ENCODE data around the gene ARRDC3. TPM values are rescaled to one million over a fixed set of nuclear protein-coding genes. Genes with fewer than 3 reads are reported as not detected.

The ARRDC3 gene
- total and polyA plus RNA-seq, 2 of the 8 experiments (the other 6 are each of a cell fraction or from before 2014, with no cell fraction given) = 2.9 to 5.7 TPM

DNA sequence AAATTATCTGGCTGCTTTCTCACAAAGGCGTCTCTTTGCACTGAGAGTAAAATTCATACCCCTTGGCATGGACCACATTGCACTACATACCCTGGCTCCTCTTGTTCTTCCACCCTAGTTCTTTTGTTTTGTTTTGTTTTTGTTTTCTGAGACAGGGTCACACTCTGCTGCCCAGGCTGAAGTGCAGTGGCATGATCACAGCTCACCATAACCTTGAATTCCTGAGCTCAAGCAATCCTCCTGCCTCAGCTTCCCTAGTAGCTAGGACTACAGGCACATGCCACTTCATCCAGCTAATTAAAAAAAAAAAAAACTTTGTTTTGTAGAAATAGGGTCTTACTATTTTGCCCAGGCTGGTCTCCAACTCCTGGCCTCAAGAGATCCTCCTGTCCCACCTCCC lies 51.4 kb downstream of the ARRDC3 start:
- no peak overlapping the region for H4K5ac ChIP-seq (ENCODE audit: insufficient read length, low read depth, low read length)
- no peak overlapping the region for H3K18ac ChIP-seq (ENCODE audit: extremely low read depth, low read length)
- H3K4me3 ChIP-seq (ENCODE audit: extremely low read depth in 1 of 4, insufficient read depth in 2 of 4, low read depth in 3 of 4, low read length in 4 of 4) = no peak overlapping the region
- ChIA-PET POLR2A (ENCODE audit: partially characterized antibody) (interaction anchor here (0.7 to 1.1 kb wide), 4 partner anchors 8 to 52 kb away, joined by 3 to 6 read pairs (median 4); partner anchors contain the start of gene ARRDC3), CTCF (ENCODE audit: partially characterized antibody) (interaction anchor here (0.6 to 1.0 kb wide), 2 partner anchors 30 to 54 kb away, joined by 3 to 8 read pairs; no protein-coding TSS in a partner anchor)
- no peak overlapping the region for H2BK15ac ChIP-seq (ENCODE audit: low read length)
- H3K9me3 ChIP-seq (ENCODE audit: insufficient read depth in 2 of 2, low read depth in 1 of 2, low read length in 1 of 2) = no peaks in the 10 kb centered on the region
- no peak overlapping the region for H3K56ac ChIP-seq (replicated peaks; ENCODE audit: insufficient read length, low read depth, low read length)
- no peak overlapping the region for H3K14ac ChIP-seq (ENCODE audit: insufficient read length)
- no peak for DNase-seq (ENCODE audit: low read depth in 1 of 2, low spot score in 2 of 2)
- H3K4ac ChIP-seq (replicated peaks; ENCODE audit: insufficient read length, low read depth, low read length) = no peak overlapping the region
- TF ChIP-seq CEBPB (IDR thresholded peaks at IDR 0.05; ENCODE audit: low read depth, low read length) (no peak), KDM1A (IDR thresholded peaks at IDR 0.05; ENCODE audit: borderline replicate concordance, low read length) (no peak), BACH1 (IDR thresholded peaks at IDR 0.05; ENCODE audit: low read length) (no peak), CHD1 (IDR thresholded peaks at IDR 0.05; ENCODE audit: low read depth, low read length) (no peak), MAFK (IDR thresholded peaks at IDR 0.05; ENCODE audit: low read depth, low read length) (no peak), BRCA1 (IDR thresholded peaks at IDR 0.05; ENCODE audit: low read depth, low read length) (no peak), JUN (IDR thresholded peaks at IDR 0.05; ENCODE audit: low read depth, low read length) (no peak), GABPA (IDR thresholded peaks at IDR 0.05; ENCODE audit: borderline replicate concordance, insufficient read depth, low read length) (no peak), SRF (IDR thresholded peaks at IDR 0.05; ENCODE audit: low read depth, low read length) (no peak), YY1 (IDR thresholded peaks at IDR 0.05; ENCODE audit: low read depth, low read length) (no peak), POLR2AphosphoS5 (IDR thresholded peaks at IDR 0.05; ENCODE audit: low read depth, low read length) (no peak), TAF7 (optimal IDR thresholded peaks at IDR 0.05; ENCODE audit: borderline replicate concordance, low read depth, low read length) (no peak), PHF8 (conservative IDR thresholded peaks at IDR 0.05; ENCODE audit: low read depth, low read length) (no peak), SP2 (IDR thresholded peaks at IDR 0.05; ENCODE audit: low read length) (no peak), HDAC6 (IDR thresholded peaks at IDR 0.05; ENCODE audit: low read depth, low read length) (no peak), SP4 (IDR thresholded peaks at IDR 0.05; ENCODE audit: low read length) (no peak)
- H3K36me3 ChIP-seq (ENCODE audit: control insufficient read depth in 2 of 4, insufficient read depth in 4 of 4, low read length in 3 of 4) = no peaks in the 10 kb centered on the region
- no peak overlapping the region; a peak in 1 of 7 replicates for H3K9ac ChIP-seq (replicated peaks in 1 of 4; ENCODE audit: extremely low read depth in 1 of 4, low read depth in 3 of 4, low read length in 3 of 4)
- no peaks in the 10 kb centered on the region for H3K79me1 ChIP-seq (ENCODE audit: low read depth, low read length)
- no peak overlapping the region for H2BK5ac ChIP-seq (ENCODE audit: low read depth, low read length)
- peaks cover 0 to 10% (median 2%) of the 10 kb centered on the region in 4 experiments; a peak in 3 of 7 replicates for H3K4me1 ChIP-seq (replicated peaks in 1 of 4; ENCODE audit: control insufficient read depth in 3 of 4, insufficient read depth in 4 of 4, low read length in 3 of 4)
- H4K8ac ChIP-seq (ENCODE audit: extremely low read depth, insufficient read depth, low read length) = no peak overlapping the region
- no peaks in the 10 kb centered on the region for H3K79me2 ChIP-seq (ENCODE audit: control insufficient read depth in 1 of 2, insufficient read depth in 2 of 2, low read length in 2 of 2)
- H3K4me2 ChIP-seq (ENCODE audit: insufficient read depth in 1 of 2, low read depth in 2 of 2, low read length in 2 of 2) = no peak overlapping the region
- no peak overlapping the region for H2BK20ac ChIP-seq (ENCODE audit: low read length)
- H3K23me2 ChIP-seq (ENCODE audit: low read depth, low read length) = no peaks in the 10 kb centered on the region
- H2AK5ac ChIP-seq (ENCODE audit: low read depth, low read length) = no peak overlapping the region
- WGBS, 2 experiments (ENCODE audit: extremely low coverage in 1 of 2, insufficient coverage in 1 of 2, insufficient read length in 1 of 2, insufficient replicate concordance in 2 of 2, low coverage in 1 of 2, low lambda C conversion rate in 2 of 2, missing lambda C conversion rate in 1 of 2) = 89% methylated on average over 1 of the region's 1 CpG; no CpG with 5 or more reads in 1 of the 2 experiments
- no peaks in the 10 kb centered on the region for H3K27me3 ChIP-seq (replicated peaks in 1 of 4; ENCODE audit: control insufficient read depth in 3 of 4, extremely low read depth in 1 of 4, insufficient read depth in 3 of 4, low read length in 3 of 4)
- no peak overlapping the region for H3K23ac ChIP-seq (ENCODE audit: insufficient read length)
- H2AFZ ChIP-seq (ENCODE audit: low read length) = no peak overlapping the region
- no peak overlapping the region for H4K91ac ChIP-seq (replicated peaks; ENCODE audit: insufficient read length, low read length)
- no peak overlapping the region for H3K27ac ChIP-seq (ENCODE audit: low read depth, low read length)
- no peak overlapping the region for H2BK120ac ChIP-seq (replicated peaks; ENCODE audit: low read depth, low read length)
- no peaks in the 10 kb centered on the region for H4K20me1 ChIP-seq (replicated peaks in 1 of 2; ENCODE audit: control insufficient read depth in 1 of 2, insufficient read depth in 2 of 2, low read length in 2 of 2)
- no peak for FAIRE-seq
- H2BK12ac ChIP-seq (ENCODE audit: low read depth, low read length) = no peak overlapping the region
